Esophagus squamous epithelium (tissue), 4 donors: ENCODE measurements around the gene SRP19.

Source experiments
- POLR2A ChIP-seq, 4 donors: fragments of 450-650 bp; IDR thresholded peaks; one replicate each; pipeline ENCODE4 v1.6.1; 2017; ENCODE audit warnings: antibody characterized with exemption in 4 of 4, mild to moderate bottlenecking in 4 of 4, moderate library complexity in 3 of 4
- TF ChIP-seq, protein P1 (sequence below), 6 experiments: fragments of 450-650 bp in 4 of 6; fragments of 200-600 bp in 2 of 6; sonication (generic) in 2 of 6; IDR thresholded peaks; one replicate each; pipeline ENCODE4 v1.5.1; 2016 to 2019; ENCODE audit warnings: antibody characterized with exemption in 6 of 6, mild to moderate bottlenecking in 4 of 6, moderate library complexity in 4 of 6

DNA sequence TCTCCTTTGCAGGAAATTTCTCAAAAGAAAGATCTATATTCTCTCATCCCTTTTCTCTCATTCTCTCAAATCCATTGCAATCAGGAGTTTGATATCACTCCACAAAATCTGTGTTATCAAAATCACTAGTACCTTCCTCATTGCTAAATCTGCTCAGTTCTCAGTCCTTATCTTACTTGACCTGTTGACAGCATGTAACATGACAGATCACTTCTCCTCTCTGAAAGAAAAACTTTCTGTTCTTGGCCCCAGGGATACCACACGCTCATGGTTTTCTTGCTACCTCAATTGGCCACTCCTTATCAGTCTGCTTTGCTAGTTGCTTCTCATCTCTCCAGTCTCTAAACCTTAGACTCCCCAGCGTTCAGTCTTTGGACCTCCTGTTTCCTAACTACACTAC lies 22.1 kb downstream of the SRP19 start:
- TF ChIP-seq, protein P1, sequence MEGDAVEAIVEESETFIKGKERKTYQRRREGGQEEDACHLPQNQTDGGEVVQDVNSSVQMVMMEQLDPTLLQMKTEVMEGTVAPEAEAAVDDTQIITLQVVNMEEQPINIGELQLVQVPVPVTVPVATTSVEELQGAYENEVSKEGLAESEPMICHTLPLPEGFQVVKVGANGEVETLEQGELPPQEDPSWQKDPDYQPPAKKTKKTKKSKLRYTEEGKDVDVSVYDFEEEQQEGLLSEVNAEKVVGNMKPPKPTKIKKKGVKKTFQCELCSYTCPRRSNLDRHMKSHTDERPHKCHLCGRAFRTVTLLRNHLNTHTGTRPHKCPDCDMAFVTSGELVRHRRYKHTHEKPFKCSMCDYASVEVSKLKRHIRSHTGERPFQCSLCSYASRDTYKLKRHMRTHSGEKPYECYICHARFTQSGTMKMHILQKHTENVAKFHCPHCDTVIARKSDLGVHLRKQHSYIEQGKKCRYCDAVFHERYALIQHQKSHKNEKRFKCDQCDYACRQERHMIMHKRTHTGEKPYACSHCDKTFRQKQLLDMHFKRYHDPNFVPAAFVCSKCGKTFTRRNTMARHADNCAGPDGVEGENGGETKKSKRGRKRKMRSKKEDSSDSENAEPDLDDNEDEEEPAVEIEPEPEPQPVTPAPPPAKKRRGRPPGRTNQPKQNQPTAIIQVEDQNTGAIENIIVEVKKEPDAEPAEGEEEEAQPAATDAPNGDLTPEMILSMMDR (IDR thresholded peaks at IDR 0.05): no peak
- TF ChIP-seq POLR2A (IDR thresholded peaks at IDR 0.05): no peak
